AG08396 (cell line): ENCODE results near the gene TBRG4.

Experiments
- DNase-seq: peaks from one replicate; pipeline ENCODE4 v3.0.0; 2012; ENCODE audit warnings: low spot score, mixed read lengths

Gene TBRG4

DNA sequence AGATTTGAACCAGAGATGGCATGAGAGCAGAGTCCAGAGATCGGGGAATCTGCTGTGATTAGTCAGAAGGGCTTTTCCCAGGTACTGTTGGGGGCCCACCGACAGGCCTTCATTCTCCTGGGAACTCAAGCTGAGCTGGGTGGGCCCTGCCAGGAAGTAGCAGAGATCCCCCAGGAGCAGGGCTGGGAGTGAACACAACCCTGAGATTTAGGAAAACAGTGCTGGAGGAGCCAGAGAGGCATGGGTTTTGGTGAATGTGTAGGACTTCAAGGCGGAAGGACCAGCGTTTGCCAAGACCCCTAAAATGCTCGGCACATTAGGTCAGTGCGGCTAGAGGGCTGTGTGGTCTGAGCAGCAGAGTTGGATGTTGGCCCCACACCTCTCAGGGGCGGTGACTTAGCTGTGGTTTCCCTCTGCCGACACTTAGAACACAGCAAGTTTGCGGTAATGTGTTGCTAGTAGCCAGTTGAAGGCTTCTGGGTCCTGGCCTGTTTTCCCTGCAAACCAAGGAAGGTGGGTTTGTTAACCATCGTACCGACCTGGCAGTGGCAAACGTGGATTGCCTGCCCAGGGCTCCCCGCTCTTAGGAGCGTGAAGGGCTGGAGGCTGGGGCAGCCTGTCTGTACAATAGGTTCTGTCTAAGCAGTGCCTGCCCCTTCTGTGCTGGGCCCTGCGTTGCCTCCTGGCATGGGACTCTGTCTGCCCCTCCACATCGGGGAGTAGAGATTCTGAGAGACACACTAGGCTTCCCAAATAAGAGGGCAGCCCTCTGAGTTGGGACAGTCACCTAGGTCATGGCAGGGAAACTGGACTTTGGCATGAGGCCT is 36.8 kb downstream of the TBRG4 start:
- DNase-seq = no peak

- no peak for DNase-seq
These were observed 37.5 kb downstream of the TBRG4 start for GRCh38 chr7:45073786-45074527.

- no peak for DNase-seq
These were observed 38.3 kb downstream of the TBRG4 start for GRCh38 chr7:45073031-45073785.

DNA sequence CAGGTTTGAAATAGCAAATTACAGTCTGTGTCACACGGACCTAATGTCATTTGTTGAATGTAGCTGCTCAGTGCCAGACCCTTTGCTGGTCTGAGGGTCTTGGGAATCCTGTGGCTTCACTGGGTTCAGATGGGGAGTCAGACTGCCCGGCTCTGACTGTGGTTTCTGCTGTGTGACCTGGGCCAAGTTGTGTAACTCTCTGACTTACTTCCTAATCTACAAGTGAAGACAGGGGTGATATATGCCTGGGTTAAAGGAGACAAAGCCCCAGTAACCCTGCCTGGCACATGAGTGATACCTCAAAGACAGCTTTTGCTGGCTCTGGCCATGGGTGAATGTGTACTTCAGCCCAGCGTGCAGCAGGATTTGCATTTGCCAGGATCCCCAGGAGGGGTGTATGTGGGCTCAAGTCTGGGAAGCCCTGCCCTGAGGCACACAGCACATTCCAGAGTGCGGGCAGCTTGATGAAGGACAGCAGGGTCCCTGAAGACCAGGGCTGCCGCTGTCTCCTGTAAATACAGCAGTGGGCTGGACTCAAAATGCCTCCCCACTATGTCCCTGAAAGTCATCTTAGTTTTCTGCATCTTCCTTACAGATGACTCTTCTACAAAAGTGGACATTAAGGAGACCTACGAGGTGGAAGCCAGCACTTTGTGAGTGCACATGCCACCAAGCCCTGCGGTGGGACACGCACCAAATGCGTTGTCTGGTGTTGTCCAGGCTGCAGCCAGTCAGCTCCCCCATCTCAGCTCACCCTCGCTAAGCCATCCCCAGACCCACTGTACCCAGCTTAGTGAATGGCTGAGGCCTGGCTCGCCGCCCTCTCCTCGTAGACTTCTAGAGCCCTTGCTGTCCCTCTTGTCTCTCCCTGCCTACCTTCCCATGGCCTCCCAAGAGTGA is 39.1 kb downstream of the TBRG4 start:
- no peak for DNase-seq

- no peak for DNase-seq
These were observed 40.0 kb downstream of the TBRG4 start for GRCh38 chr7:45071528-45071927.

DNA sequence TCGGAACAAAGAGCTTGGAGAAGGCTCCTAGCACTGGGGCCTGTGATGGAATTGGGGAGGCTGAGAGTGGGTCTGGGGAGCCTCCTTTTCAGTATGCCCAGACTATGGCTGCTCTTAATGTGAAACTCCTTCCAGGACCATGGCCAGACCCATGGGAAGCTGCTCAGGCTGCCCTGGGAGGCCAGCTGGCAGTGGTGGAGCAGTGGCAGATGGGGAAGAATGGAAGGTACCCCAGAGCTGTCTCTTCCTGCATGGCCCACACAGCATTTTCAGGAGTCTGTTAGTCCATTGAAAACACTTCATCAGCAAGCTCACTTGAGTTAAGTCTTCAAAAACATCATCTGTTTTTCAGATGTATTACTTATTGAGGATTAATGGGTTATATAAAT is 41.2 kb downstream of the TBRG4 start:
- DNase-seq = no peak

- DNase-seq = no peak
These were observed 41.8 kb downstream of the TBRG4 start for GRCh38 chr7:45069444-45070253.

- DNase-seq = no peak
These were observed 43.1 kb downstream of the TBRG4 start for GRCh38 chr7:45068236-45069023.

- no peak for DNase-seq
These were observed 43.9 kb downstream of the TBRG4 start for GRCh38 chr7:45067582-45067981.

GRCh38 chr7:45066409-45066808 is 45.1 kb downstream of the TBRG4 start:
- no peak for DNase-seq

DNA sequence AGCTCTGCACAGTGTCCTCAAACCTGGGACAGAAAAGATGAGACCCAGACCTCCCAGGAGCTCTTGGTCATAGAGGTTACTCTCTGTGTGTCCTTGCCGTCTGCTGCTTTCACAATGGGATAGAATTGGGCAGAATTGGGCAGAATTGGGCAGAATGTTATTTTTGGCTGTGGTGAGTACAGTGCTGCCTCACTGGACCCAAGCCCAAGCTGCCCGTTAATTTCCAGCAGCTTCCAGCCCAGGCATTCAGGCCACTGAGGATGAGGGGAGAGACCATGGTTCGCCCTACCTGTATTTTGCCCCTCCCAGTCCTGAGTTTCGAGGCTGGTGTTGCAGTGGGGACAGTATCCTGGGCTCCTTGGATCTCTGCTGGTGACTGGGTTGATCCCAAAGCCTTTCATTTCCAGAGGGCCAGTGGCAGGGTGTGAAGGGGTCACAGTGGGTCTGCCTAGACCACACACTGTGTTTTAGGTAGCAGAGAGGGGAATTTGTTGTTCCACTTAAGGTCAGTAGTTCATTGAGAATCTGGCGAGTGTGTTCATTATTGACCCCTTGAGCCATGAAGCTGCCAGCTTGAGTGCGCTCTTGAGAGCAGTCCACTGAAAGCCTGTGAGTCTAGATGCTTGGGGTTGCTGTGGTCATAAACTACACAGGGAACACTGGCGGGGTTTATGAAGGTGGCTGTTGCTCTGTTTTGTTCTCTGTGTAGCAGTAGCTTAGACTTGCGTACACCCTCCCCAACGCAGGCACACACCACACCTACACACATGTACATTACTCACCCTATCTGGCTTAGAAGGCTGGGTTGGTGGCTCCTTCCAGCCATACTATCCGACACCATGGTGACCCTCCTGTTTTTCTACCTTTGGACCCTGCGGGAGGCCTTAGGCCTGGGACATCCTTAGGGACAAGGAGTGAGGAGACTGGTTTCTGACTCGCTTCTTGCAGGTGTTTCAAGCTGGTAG is 46.2 kb downstream of the TBRG4 start:
- DNase-seq = no peak

DNA sequence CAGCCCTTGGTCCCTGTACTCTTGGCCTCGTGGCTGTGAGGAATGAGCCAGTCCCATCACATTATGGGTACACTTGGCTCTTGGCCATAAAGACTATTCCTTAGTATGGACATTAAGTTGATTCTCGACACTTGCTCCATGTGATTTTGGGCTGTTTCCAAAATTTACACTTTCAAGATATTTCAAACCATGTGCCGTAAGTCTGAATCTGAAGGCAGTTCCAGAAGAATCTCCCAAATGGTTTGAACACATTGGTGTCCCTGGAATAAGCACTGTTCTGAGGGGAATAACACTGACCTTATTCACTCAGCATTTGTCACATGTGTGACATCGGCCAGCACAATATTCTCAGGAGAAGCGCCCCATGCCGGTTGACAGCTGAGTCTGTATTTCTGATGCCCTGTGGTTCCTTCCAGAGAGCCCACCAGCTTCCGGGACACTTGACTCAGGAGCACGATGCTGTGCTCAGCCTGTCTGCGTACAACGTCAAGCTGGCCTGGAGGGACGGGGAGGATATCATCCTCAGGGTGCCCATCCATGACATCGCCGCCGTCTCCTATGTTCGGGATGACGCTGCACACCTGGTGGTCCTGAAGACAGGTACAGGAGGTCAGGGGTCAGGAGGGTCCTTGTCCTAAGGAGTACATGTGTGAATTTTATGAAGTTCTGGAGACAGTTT is 47.3 kb downstream of the TBRG4 start:
- no peak for DNase-seq

GRCh38 chr7:45061806-45062425 is 49.6 kb downstream of the TBRG4 start:
- no peak for DNase-seq

GRCh38 chr7:45061352-45061751 is 50.1 kb downstream of the TBRG4 start:
- DNase-seq = no peak

DNA sequence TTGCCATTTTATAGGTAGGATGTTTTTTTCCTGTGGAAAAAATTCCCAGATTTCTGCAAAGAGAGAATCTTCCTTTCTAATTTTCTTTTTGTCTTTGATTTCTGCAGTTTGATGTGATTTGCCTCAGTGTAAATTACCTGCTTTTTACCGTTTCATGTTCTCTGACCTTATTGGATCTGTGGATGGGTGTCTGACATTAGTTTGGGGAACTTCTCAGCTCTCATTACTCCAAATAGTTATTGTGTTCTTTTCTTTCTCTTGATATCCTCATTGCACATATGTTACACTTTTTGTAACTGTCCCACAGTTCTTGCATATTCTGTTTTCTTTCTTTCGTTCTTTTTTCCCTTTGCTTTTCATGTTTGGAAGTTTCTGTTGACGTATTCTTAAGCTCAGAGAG is 51.2 kb downstream of the TBRG4 start:
- no peak for DNase-seq

- no peak for DNase-seq
These were observed 53.6 kb downstream of the TBRG4 start for GRCh38 chr7:45057878-45058277.

DNA sequence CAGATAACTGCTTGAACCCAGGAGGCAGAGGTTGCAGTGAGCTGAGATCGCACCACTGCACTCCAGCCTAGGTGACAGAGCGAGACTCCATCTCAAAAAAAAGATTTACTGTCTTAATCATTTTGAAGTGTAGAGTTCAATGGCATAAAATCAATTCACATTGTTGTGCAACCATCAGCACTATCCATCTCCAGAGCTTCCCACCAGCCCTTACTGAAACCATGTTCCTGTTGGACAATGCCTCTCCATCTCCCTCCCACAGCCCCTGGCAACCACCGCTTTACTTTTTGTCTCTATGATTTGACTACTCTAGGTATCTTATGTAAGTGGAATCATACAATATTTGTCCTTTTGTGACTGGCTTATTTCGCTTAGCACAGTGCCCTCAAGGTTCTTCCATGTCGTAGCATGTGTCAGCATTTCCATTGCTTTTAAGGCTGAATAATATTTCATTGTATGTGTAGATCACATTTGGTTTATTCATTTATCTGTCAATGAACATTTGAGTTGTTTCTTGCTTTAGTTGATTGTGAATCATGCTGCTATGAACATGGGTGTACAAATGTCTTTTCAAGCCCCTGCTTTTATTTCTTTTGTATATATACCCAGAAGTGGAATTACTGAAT is 55.8 kb downstream of the TBRG4 start:
- no peak for DNase-seq
